ENCODE data around the gene LARGE1. TPM values are rescaled to one million over a fixed set of nuclear protein-coding genes. Genes with fewer than 3 reads are reported as not detected.

LARGE1 gene
- total and polyA plus RNA-seq, 2 of the 4 experiments (the other 2 are of a cell fraction) = 6.2 to 12.4 TPM

DNA sequence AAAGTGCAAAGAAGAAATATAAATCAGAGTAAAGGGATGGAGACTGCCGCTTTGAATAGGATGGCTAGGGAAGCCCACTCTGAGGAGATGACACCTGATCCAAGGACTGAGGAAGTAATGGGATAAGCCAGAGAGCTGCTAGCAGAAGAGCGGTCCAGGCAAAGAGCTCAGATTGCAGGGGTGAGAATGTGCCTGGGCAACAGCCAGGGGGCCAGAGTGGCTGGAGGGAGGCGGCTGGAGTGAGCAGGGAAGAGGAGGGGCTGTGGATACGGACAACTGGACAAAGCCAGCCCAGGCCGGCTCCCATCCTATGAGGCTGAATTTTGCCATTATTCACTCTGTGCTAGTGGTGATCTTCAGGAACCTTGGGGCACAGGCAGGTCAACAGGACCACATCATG, 501.8 kb downstream of the LARGE1 start:
- Histone ChIP-seq H3K9me1 (ENCODE audit: insufficient read depth, low read length) (no peaks in the 10 kb centered on the region; the same call in 1 of the 2 replicates), H3K27ac (ENCODE audit: insufficient read depth, low read length) (no peak overlapping the region), H3K79me1 (ENCODE audit: low read depth in 1 of 2, low read length in 2 of 2) (no peaks in the 10 kb centered on the region; a peak in 1 of 4 replicates), H3K4ac (ENCODE audit: low read depth, low read length) (no peak overlapping the region), H4K5ac (ENCODE audit: low read depth, low read length) (no peak overlapping the region), H3K36me3 (ENCODE audit: control insufficient read depth, insufficient read depth, low read length) (no peaks in the 10 kb centered on the region), H3K4me3 (ENCODE audit: insufficient read depth, low read depth, low read length) (no peak overlapping the region), H3K14ac (replicated peaks; ENCODE audit: low read depth, low read length) (no peak overlapping the region), H2BK20ac (ENCODE audit: low read depth, low read length) (no peak overlapping the region), H2BK5ac (ENCODE audit: low read depth, low read length, poor library complexity, severe bottlenecking) (no peak overlapping the region), H3K4me2 (ENCODE audit: low read depth, low read length) (no peak overlapping the region), H2AK5ac (ENCODE audit: low read depth, low read length) (no peak overlapping the region), H3K18ac (ENCODE audit: low read depth, low read length) (no peak overlapping the region), H3K56ac (ENCODE audit: extremely low read depth, insufficient read depth, low read length) (no peak overlapping the region), H2AFZ (replicated peaks; ENCODE audit: low read length, poor library complexity) (no peak overlapping the region), H2BK15ac (ENCODE audit: low read depth, low read length) (no peak overlapping the region), H3K27me3 (ENCODE audit: control insufficient read depth, insufficient read depth, low read length) (no peaks in the 10 kb centered on the region), H4K20me1 (ENCODE audit: insufficient read depth, low read length) (no peaks in the 10 kb centered on the region), H3K9ac (ENCODE audit: low read depth, low read length) (no peak overlapping the region), H2BK120ac (ENCODE audit: low read depth, low read length) (no peak overlapping the region), H3K23ac (ENCODE audit: low read depth, low read length) (no peak overlapping the region), H3K4me1 (ENCODE audit: control insufficient read depth, insufficient read depth, low read length) (no peaks in the 10 kb centered on the region), H4K91ac (ENCODE audit: insufficient read depth, low read depth, low read length) (no peak overlapping the region), H2AK9ac (replicated peaks; ENCODE audit: low read depth, low read length, poor library complexity) (no peak overlapping the region), H4K8ac (ENCODE audit: low read depth in 2 of 2, low read length in 2 of 2) (no peak overlapping the region), H3K9me3 (ENCODE audit: control insufficient read depth, insufficient read depth, low read length) (no peaks in the 10 kb centered on the region)
- dilution Hi-C loops (cut with HindIII; ENCODE audit: low sequenced_read_pairs, unreplicated experiment) (no loop called here), in situ Hi-C loops (cut with MboI; ENCODE audit: low sequenced_read_pairs) (no loop called here), intact Hi-C loops (cut with micrococcal nuclease) (no loop called here)
- ATAC-seq (ENCODE audit: low read depth) (no peak), DNase-seq (no peak)
- ChIA-PET CTCF (no interaction called here), POLR2A (ENCODE audit: unreplicated experiment) (no interaction called here)
- no TSS peak for BruUV-seq (replicated peaks)
- TF ChIP-seq, protein P1, sequence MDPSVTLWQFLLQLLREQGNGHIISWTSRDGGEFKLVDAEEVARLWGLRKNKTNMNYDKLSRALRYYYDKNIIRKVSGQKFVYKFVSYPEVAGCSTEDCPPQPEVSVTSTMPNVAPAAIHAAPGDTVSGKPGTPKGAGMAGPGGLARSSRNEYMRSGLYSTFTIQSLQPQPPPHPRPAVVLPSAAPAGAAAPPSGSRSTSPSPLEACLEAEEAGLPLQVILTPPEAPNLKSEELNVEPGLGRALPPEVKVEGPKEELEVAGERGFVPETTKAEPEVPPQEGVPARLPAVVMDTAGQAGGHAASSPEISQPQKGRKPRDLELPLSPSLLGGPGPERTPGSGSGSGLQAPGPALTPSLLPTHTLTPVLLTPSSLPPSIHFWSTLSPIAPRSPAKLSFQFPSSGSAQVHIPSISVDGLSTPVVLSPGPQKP (IDR thresholded peaks at IDR 0.05; ENCODE audit: borderline replicate concordance, low read depth, low read length) = no peak
- TF ChIP-seq, protein P2, sequence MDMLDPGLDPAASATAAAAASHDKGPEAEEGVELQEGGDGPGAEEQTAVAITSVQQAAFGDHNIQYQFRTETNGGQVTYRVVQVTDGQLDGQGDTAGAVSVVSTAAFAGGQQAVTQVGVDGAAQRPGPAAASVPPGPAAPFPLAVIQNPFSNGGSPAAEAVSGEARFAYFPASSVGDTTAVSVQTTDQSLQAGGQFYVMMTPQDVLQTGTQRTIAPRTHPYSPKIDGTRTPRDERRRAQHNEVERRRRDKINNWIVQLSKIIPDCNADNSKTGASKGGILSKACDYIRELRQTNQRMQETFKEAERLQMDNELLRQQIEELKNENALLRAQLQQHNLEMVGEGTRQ (IDR thresholded peaks at IDR 0.05; ENCODE audit: low read depth, low read length) = no peak
- TF ChIP-seq BHLHE40 (IDR thresholded peaks at IDR 0.05; ENCODE audit: low read depth, low read length) (no peak), RFX5 (IDR thresholded peaks at IDR 0.05; ENCODE audit: low read depth, low read length) (no peak), CHD1 (IDR thresholded peaks at IDR 0.05; ENCODE audit: low read depth, low read length) (no peak), RAD21 (IDR thresholded peaks at IDR 0.05; ENCODE audit: low read length) (no peak), POLR2A (IDR thresholded peaks at IDR 0.05; ENCODE audit: low read depth, low read length) (no peak), RCOR1 (IDR thresholded peaks at IDR 0.05; ENCODE audit: insufficient replicate concordance, low read length) (no peak)
- TF ChIP-seq, protein P3, sequence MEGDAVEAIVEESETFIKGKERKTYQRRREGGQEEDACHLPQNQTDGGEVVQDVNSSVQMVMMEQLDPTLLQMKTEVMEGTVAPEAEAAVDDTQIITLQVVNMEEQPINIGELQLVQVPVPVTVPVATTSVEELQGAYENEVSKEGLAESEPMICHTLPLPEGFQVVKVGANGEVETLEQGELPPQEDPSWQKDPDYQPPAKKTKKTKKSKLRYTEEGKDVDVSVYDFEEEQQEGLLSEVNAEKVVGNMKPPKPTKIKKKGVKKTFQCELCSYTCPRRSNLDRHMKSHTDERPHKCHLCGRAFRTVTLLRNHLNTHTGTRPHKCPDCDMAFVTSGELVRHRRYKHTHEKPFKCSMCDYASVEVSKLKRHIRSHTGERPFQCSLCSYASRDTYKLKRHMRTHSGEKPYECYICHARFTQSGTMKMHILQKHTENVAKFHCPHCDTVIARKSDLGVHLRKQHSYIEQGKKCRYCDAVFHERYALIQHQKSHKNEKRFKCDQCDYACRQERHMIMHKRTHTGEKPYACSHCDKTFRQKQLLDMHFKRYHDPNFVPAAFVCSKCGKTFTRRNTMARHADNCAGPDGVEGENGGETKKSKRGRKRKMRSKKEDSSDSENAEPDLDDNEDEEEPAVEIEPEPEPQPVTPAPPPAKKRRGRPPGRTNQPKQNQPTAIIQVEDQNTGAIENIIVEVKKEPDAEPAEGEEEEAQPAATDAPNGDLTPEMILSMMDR (conservative IDR thresholded peaks at IDR 0.05; ENCODE audit: low read depth, low read length) = no peak
- 90% methylated on average over 2 of the region's 5 CpGs; no CpG with 5 or more reads in 1 of the 2 experiments for WGBS, 2 experiments (ENCODE audit: extremely low coverage in 2 of 2, insufficient read length in 1 of 2)

All from IMR-90 (cell line).